ENCODE measurements around the gene SNRK.

SNRK gene

DNA sequence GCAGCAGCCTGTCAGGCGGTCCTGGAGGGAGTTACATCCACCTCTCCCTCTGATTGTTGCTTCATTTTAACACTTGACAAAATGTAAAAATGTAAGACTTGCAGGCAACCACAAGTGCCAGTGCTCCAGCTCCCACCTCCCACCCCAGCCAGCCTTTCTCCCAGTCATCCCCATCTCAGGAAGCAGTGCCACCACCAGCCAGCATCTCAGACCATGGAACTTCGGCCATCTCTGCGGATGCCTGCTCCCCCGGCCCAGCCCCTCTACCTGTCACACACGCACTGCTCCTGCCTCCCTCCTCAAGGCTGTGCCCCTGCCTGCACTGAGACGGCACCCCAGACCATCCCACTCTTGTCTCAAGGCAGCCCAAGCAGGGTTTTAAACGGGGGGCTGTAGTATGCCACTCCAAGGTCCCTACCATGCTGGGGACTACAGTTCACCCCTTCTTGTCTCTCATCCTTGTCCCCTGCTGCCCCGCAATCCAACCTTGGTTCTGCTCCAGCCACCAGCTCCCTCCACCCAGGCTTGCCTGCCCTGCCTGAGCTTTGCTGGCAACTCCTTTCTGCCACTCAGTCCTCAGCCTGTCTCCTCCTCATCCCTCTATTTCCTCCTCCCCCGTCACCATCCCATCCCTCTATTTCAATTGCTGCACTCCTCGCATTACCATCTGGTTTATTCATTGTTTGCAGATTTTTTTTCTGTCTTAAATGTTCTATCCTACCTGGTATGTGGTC, 85.8 kb downstream of the SNRK start:
- no peak for DNase-seq (ENCODE audit: low read depth)

DNA sequence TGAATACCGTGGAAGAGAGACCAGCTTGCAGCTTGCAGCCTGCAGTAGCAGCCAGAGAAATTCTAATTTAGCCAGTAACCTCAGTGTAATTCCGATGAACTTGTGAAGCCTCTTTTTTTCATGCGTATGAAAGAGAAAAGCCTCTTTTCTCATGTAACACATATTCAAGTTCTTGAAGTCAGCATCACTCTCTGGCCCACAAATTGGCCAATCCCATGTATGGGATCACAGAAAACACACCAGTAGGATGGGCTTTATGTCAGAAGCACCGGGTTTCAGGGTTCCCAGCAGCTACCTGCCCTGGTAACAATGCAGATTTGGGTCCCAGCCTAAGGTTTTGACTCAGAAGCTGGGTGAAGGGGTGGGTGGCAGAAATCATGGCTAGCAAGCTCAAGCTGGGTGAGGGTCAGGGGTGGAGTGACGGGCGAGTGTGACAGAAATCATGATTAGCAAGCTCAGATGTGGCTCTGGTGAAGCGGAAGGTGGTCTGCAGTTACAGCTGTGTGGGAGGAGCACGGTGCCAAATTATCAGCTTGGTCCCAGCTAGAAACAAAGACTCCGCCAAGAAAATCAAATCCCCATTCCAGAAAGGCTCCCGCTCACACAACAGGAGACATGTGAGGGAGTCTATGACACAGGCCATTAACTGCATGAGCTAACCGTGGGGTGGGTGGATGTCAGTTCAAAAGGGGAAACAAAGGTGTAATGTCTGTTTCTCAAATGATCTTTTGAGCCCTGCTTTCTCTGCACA, 86.6 kb downstream of the SNRK start:
- DNase-seq (ENCODE audit: low read depth) = no peak

DNA sequence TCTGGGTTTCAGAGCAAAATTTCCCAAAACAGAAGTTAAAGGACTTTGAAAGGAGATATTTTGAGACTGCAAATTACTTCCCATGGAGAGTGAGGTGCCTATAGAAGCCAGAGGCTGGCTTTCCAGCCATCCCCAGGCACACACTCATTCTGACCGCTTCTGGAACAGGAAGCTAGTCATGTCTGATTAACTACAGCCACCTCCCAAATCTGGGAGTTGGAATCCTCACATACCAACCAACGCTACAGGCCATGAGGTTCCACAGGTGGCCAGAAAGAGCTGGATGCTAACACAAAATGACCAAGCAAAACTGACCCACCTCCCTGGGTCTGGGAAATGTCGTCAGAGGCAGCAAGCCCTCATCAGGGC, 87.2 kb downstream of the SNRK start:
- DNase-seq (ENCODE audit: low read depth) = no peak

DNA sequence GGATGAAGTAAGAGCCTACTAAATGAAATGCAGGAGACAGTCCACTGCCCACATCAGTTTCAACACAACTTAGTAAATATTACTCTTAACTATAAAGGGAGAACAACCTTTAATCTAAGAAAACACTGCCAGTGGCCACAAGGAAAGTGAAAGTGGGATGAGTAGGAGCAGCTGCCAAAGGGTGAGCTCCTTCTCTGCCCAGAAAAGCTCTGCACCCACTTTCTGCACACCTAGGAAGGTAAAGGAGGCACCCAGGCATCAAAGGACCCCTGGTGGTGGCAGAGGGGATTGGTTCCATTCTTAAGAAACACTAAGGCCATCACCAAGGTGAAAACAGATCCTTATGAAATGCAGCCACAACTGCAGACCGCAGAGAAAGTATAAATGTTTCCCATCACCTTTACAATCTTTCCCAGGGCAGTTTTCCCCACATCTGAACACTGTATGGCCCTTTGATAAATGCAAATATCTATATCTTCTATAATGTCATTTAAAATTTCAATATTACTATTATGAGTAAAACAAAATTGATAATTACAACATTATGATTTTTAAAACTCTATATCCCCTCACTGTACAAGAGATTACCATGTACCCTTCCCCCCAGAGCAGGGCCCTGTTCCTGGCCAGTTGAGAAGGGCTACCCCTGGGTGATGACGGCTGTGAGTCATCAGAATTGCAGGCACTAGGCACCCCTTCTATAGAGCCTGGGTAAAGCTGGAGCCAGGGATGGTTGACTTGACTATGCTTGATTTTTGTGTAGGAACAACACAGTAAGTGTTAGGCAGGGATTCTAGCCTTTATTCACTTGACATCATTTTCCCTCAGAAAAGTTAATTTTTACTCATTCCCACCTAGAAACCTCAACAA, 92.0 kb downstream of the SNRK start:
- no peak for DNase-seq (ENCODE audit: low read depth)

DNA sequence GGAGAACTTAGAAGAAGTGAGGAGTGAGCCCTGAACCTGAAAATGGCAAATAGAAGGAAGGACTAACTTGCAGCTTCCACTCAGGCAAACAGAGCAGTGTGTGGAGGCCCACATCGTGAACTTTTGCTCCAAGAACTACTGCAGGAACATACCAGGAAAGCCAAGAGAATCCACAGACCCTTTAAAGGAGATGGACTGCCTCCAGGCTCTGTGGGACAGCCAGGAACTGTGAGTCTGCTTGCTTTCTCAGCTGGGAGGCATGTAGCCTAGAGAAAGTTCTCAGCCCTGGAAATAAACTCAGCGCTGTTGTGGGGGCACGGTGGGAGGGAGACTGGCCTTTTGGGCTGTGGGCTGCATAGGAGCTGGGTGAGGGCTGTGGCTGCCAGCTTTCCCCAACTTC, 93.0 kb downstream of the SNRK start:
- no peak for DNase-seq (ENCODE audit: low read depth)

DNA sequence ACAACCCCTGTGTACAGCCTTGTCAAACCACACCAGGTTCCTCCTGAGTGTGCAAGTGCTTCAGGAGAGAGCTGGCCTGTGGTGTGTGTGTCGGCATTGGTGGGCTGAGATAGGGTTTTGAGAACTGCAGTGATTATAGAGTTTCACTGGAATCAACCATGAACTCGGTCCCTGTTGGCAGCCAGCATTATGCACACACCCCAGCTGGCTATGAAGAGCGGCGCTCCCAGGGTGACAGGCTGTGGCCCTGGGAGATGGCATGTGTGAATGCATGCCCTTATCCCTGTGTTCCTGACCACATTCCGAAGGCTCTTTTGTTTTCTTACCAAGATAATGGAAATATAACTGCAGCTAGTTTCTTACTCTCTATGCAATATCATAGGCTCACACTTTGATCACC, 101.8 kb downstream of the SNRK start:
- DNase-seq (ENCODE audit: low read depth) = no peak

DNA sequence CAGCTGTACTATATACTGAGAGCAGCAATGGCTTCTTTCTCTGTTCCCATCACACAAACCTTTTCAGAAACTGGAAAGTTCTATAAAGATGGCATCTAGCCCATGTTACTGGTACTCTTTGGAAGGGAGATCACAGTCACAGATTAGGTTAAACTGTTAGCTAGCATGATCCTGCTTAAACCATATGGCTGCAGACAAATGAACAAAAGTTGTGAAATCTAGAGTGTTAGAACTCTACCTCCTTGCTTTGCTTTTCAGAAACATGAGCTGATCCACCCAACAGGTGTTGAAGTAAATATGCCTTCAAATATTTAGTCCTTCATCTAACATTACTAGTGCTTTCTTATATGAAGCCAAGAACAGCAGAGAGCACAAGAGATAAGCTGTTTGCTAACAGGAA, 102.6 kb downstream of the SNRK start:
- DNase-seq (ENCODE audit: low read depth) = no peak

DNA sequence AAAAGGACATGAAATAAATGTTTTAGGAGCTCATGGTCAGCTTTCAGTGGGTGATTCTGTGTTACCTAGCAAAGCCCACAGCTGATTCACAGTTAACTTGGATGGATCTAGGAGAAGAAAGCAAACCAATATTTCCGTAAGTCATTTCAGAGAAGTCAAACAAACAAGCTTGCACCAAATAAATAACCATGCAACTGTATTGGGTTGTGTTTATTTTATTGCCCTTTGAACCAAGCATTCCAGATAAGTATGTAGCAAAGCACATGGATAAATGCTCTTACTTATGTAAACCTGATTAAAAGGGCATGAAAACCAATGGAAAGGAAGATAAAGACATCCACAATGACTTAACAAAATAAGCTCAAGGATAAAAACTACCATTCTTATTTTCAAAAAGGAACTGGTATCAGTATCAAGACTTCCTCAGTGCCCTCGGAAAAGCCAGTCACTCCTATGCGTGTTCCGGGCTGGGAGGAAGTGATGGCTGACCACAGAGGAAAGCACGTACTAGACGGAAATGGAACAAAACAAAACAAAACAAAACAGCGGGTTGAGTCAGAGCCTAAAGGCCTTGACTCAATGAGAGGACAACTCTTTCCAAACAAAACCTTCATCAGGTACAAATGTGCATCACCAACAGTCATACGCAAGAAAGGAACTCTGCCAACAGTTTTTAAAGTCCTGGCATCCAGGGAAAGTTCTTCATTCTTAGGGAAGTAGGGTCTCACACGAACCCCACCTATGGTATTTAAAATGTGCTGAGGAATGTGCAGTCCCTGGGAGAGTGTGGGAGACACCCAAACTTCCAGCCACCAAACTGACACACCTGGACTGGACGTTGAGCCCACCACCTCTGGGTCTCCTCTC, 103.3 kb downstream of the SNRK start:
- peak; percentile 6 for DNase-seq (ENCODE audit: low read depth)

DNA sequence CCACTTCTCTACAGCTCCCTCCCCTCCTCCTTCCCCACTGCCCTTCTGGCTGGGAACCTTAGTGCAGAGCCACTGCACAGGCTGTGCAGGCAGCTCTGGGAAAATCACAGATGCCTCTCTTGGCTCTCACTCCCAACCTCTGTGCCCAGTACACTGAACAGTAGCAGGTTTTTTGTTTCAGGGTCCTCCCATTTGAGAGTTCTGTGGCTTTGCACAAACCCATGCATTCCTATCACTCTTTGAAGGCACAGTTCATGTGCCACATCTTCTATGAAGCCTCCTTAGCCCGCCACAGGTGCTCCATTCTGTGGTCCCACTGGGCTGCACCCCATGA, 103.9 kb downstream of the SNRK start:
- no peak for DNase-seq (ENCODE audit: low read depth)

DNA sequence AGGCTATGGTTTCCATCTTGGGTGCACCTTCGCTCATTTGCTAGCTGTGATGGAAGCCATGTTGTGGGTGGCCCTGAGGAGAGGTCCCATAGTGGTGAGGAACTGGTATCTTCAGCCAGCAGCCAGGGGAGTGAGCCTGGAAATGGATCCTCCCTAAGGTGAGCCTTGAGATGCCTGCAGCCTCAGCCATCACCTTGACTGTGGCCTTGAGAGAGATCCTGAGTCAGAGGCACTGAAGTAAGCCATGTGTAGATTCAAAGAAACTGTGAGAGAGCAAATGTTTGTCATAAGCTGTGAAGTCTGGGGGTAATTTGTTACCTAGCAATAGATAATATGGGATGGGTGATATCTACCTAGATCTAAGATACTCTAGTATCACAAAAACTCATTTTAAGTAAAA, 105.3 kb downstream of the SNRK start:
- no peak for DNase-seq (ENCODE audit: low read depth)

DNA sequence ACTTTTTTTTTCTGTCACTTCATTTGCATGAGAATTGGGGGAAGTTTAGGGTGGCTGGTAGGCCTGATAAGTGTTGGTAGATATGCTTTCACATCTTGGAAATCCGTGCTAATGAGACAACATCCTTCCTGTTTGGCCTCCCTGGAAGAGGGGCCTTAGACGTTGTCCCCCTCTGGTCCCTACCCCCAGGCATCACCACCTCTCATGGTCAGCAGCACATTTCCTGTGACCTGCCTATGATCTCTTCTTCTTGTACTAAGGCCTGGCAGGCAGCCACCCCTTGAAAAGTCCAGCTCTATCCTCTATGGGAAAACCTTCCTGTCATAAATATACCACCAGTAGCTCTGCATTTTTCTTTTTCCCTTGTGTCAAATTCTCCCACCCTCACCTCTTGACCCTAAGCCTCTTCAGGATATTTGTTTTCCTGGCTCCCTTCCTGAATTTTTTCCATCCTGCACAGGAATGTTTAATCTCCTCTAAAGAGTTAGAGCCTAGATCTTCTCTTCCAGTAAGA, 107.8 kb downstream of the SNRK start:
- DNase-seq (ENCODE audit: low read depth) = no peak

DNA sequence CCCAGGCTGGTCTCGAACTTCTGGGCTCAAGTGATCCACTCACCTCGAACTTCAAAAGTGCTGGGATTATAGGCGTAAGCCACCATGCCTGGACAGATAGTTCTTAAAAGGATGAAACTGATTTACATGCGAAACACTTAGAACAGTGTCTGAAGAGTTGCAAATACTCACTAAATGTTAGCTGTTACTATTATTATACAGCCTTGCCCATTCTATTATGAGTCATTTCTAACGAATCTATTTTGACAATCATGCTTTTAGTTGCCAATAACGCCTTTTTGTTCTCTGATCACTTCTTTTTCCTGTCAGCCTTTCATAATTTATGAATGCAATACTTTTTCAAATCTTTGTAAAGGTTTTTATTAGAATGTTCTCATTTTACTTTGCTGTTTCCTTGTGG, 112.7 kb downstream of the SNRK start:
- DNase-seq (ENCODE audit: low read depth) = no peak

DNA sequence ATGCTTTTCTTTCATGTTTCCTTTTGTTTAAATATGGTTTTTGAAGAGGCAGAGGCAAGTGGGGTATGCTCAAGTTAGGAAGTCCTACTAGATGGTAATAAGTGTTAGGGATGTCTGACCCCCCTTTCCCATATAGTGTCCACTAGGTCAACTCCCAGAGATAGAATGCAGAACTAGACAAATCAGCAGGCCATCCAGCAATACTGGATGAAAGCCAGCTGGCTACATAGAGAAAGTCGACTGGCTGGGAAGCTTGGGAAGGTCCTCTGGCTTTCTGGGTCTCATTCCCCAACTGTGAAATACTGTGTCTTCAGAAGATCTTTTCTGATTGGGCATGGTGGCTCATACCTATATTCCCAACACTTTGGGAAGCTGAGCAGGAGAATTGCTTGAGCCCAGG, 113.8 kb downstream of the SNRK start:
- no peak for DNase-seq (ENCODE audit: low read depth)

Data from stimulated activated CD8-positive, alpha-beta memory T cell treated with anti-CD3 and anti-CD28 coated beads, Interleukin-15, amount 100 ng/mL, for 24 hours (primary cell).